ENCODE results near the gene MN1.

The MN1 gene

DNA sequence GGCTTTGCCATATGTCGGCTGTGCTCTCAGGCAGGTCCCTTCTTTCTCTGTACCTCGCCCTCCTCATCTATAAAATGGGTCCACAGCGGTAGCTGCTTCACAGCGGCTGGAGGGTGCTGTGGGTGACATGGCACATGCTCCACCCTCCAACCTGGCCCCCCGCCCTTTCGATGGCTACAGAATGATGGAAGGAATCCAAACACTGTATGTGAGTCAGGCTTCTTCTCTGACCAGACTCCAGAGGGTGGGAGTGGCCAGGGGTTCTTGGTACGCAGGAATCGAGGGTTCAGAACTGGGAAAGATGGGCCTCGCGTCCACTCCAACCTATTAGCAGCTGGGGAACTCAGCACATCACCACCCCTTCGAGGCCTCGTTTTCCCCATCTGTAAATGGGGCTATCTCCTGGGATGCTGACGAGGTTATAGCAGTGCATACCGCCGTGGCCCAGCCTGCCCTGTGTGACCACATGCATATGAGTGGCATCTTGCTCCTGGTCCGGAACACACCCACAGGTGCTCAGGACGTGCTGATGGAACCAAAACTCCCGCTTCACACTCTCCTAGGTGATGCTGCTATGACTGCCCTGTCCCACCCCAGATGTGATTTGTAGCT is 26.4 kb downstream of the MN1 start:
- no peak for TF ChIP-seq ZNF274 (IDR thresholded peaks at IDR 0.05; ENCODE audit: low read depth, low read length)

DNA sequence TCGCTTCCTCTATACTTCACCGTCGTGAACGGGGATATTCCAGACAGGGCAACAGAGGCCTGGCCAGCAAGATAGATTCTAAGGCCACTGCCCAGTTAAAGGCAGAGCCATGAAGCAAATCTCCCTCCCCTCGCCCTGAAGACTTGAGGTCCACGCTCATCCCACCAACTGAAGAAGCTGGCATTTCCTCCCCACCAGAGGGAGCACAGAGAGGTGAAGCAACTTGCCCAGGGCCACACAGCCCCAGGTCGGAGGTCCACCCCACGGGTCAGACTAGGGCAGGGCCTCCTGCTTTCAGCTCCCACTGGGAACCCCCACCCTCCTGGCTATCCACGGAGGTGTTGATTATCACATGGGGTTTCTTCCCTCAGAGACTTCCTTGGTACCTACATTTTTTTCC is 27.4 kb downstream of the MN1 start:
- H3K4me3 ChIP-seq (ENCODE audit: low read length), result no peak overlapping the region
- no peak for TF ChIP-seq ZNF274 (IDR thresholded peaks at IDR 0.05; ENCODE audit: low read depth, low read length)

More for the DNA sequence above, 26.4 kb downstream of the MN1 start:
- H3K4me3 ChIP-seq (ENCODE audit: low read length), result no peak overlapping the region

- H3K4me3 ChIP-seq (ENCODE audit: low read length), result no peak overlapping the region
- TF ChIP-seq ZNF274 (IDR thresholded peaks at IDR 0.05; ENCODE audit: low read depth, low read length), result no peak
These were observed 28.5 kb downstream of the MN1 start for GRCh38 chr22:27772984-27773498.

DNA sequence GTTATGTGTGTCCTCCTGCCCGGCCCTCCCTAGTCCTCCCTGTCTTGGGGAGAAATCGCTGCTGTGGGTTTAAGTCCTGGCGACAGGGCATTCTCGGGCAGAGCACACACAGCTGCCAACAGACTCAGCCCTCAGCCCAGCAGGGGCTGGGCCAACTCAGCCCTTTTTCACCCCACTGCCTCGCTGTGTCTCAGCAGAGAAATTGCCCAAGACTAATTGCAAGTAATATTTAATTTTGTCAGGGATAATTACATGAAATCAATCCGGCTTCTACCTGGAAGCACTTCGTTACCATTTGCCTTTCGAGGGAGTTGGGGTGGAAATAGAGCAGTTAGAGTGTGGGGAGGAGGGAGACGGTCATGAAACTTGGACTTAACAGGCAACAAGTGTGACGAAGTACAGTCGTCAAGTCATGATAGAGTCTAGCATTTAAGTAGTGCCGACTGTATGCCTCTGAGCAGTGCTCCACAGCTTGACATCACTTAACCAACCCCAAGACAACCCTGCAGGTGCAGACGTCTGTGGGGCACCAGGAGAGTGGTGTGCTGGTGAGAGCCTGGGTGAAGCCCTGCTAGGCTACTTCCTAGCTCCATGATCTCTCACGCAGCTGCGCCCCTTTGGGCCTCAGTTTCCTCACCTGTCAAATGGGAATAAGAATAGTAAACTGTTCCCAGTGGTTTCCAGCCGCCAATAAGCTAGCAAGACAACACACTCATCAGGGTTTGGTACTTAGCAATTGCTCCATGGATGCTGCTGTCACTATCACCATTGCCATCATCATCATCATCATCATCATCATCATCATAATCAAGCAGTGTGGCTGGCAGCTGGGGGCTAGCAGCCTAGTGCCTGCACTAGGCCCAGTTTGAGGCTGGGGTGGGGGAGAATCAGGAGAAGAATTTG is 29.2 kb downstream of the MN1 start:
- no peak overlapping the region for H3K4me3 ChIP-seq (ENCODE audit: low read length)
- no peak for TF ChIP-seq ZNF274 (IDR thresholded peaks at IDR 0.05; ENCODE audit: low read depth, low read length)

DNA sequence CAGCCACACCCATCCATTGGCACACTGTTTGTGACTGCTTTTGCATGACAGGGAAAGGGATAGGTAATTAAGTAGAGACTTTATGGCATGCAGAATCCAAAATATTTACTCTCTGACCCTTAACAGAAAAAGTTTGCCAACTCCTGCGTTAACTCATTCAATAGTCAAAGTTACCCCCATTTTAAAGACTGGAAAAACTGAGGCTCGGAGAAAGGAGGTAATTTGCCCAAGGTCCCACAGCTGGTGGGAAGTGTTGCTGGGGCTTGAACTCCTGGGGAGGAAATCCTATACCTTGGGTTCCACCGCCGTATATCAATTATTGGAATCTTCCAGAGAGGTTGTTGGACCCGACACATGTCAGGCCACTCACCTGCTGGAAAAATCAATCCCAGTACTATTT is 29.9 kb downstream of the MN1 start:
- no peak for TF ChIP-seq ZNF274 (IDR thresholded peaks at IDR 0.05; ENCODE audit: low read depth, low read length)
- H3K4me3 ChIP-seq (ENCODE audit: low read length), result no peak overlapping the region

GRCh38 chr22:27769012-27769411 is 32.5 kb downstream of the MN1 start:
- no peak for TF ChIP-seq ZNF274 (IDR thresholded peaks at IDR 0.05; ENCODE audit: low read depth, low read length)

DNA sequence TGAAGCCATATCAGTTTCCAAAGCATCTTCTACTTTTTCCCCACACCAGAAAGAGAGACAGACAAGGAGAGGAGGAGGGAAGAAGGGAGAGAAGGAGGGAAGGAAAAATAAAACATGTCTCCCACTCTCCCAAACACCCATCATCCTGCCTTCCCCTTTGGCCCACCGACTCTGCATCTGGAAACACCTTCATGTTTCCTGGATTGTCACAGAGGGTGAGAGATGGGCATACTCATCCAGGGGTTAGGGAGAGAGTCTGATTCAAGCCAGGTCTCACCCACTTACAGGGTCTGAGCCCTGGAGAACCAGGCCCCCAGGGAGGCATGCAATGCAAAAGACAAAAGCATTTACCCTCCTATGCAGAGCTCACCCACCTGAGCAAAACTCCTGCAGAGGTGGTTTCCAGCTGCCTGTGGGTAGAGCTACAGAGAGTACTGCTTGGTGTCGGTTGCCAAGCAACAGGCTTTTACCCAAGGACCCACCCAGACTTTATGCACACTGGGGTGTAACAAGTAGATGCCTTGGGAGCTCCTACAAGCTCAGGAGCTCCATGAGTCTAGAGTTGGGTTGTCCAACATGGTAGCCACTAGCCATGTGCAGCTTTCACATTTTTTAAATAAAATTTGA is 33.4 kb downstream of the MN1 start:
- no peak for TF ChIP-seq ZNF274 (IDR thresholded peaks at IDR 0.05; ENCODE audit: low read depth, low read length)
- no peak overlapping the region for H3K4me3 ChIP-seq (ENCODE audit: low read length)

More at GRCh38 chr22:27769012-27769411, 32.5 kb downstream of the MN1 start:
- no peak overlapping the region for H3K4me3 ChIP-seq (ENCODE audit: low read length)

GRCh38 chr22:27766679-27767078 is 34.9 kb downstream of the MN1 start:
- no peak for TF ChIP-seq ZNF274 (IDR thresholded peaks at IDR 0.05; ENCODE audit: low read depth, low read length)
- H3K4me3 ChIP-seq (ENCODE audit: low read length), result no peak overlapping the region

DNA sequence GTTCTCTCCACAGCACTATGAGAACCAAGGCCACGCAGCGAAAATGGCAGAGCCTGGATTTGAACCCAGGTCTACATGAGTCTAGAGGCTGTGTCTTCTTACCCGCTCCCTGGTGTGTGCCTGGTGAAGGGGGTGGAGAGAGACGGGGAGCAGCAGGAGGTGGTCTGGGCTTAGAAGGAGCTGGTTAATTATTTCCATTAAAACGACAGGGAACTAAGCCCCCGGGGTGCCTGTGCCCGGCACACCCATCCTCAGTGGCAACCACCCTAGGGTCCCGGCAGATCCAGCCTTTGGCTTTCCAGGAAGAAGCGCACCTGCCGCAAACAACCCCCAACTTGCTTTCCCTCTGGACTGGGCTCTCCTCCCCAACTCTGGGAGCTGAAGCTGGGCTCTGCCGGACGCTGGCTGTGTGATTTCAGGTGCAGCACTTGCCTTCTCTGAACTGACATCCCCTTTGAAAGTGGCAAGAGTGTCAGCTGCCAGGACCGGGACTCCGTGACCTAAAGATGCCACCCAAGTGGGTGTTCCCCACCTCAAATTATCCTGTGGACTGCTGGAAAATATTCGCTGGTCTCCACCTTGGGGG is 35.8 kb downstream of the MN1 start:
- no peak overlapping the region for H3K4me3 ChIP-seq (ENCODE audit: low read length)
- no peak for TF ChIP-seq ZNF274 (IDR thresholded peaks at IDR 0.05; ENCODE audit: low read depth, low read length)

DNA sequence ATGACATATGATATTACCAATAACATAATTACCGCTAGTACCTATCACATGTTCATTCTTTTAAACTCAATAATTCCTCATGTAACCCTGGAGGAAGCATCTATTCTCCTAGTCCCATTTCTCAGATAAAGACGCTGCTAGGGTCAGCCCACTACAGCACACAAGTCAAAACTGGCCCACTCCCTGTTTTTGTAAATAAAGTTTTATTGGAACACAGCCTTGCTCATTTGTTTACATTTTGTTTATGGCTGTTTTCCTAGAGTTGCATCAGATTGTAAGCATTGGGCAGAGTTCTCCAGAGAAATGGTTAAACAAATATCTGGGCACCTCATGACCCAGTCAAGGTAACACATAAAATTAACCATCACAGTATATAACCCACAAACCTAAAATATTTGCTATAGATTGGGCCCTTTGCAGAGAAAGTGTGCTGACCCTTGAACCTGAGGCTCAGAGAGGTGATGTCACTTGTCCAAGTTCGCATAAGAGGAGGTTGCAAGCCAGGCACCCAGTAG is 36.8 kb downstream of the MN1 start:
- no peak overlapping the region for H3K4me3 ChIP-seq (ENCODE audit: low read length)
- no peak for TF ChIP-seq ZNF274 (IDR thresholded peaks at IDR 0.05; ENCODE audit: low read depth, low read length)

- H3K4me3 ChIP-seq (ENCODE audit: low read length), result no peak overlapping the region
- no peak for TF ChIP-seq ZNF274 (IDR thresholded peaks at IDR 0.05; ENCODE audit: low read depth, low read length)
These were observed 39.9 kb downstream of the MN1 start for GRCh38 chr22:27761665-27762064.

DNA sequence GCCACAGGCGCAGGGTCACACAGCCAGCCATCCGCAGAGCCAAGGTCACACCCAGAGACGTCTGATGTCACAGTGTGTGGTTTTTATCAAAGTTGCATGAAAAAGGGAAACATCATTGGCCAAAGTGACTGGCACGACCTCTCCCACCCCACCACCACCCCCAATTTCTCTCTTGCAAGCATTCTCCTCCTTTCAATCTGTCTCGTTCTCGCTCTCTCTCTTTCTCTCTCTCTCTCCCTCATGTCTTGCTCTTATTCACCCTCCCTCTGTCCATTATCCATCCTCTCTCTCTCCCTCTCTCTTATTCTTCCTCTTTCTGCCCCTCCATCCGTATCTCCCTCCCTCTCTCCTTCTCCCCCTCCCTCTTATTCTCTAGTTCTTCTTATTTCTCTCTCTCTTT is 40.6 kb downstream of the MN1 start:
- no peak overlapping the region for H3K4me3 ChIP-seq (ENCODE audit: low read length)
- no peak for TF ChIP-seq ZNF274 (IDR thresholded peaks at IDR 0.05; ENCODE audit: low read depth, low read length)

GRCh38 chr22:27760474-27760873 is 41.1 kb downstream of the MN1 start:
- H3K4me3 ChIP-seq (ENCODE audit: low read length), result no peak overlapping the region
- no peak for TF ChIP-seq ZNF274 (IDR thresholded peaks at IDR 0.05; ENCODE audit: low read depth, low read length)

GRCh38 chr22:27757928-27758525 is 43.5 kb downstream of the MN1 start:
- no peak for TF ChIP-seq ZNF274 (IDR thresholded peaks at IDR 0.05; ENCODE audit: low read depth, low read length)
- H3K4me3 ChIP-seq (ENCODE audit: low read length), result no peak overlapping the region
